ENCODE results near the gene AGBL3. TPM values are rescaled to one million over a fixed set of nuclear protein-coding genes. Genes with fewer than 3 reads are reported as not detected.

The AGBL3 gene
- total RNA-seq = 1 to 10 TPM; 2.2 to 2.8 TPM

GRCh38 chr7:134986363-134987251 is at the start of gene AGBL3:
Gene AGBL3 (plus strand): TSS chr7:134986508. CDS start chr7:134987934, 1,426 bp downstream.
- DNase-seq (ENCODE audit: low spot score) = peak; percentile 95
- H3K4me1 Mint-ChIP-seq (ENCODE audit: low read depth in 2 of 2) = peaks cover 10 to 23% of the 10 kb centered on the region in 2 donors
- H3K9me3 Mint-ChIP-seq = no peaks in the 10 kb centered on the region
- peak within 1 kb of the TSS; percentile 93 to 97 for H3K27ac Mint-ChIP-seq
- ATAC-seq = peak; percentile 97
- no peaks in the 10 kb centered on the region for H3K27me3 Mint-ChIP-seq
- H3K4me3 Mint-ChIP-seq = peak within 1 kb of the TSS; percentile 95
- H3K36me3 Mint-ChIP-seq = peaks cover 8% of the 10 kb centered on the region

DNA sequence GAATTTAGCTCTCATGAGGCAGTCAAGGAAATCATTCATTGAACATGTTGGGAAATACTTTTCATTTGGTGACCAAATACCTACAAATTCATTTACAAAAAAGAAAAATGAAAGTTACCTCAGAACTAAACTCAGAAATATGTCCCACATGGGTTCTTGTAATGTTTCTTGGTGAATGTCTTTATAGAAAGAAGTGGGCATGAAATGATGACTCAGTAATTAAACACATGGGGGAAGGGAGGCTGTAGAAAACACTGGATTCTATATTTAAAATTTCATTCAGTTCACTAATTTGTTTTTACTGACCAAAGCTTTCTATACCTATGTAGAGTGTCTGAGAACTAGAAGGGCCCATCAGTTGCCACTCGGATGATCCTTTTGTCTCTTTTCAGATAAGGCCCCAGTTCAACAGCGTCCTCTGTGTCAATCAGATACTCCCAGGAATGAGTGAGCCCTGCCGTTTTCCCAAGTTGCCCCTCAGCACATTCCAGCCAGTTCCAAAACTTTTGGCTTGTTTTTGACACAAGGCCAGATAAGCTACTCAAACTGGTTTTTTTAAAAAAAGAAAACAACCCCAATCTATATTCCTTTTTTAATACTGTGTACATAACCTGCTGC is 49.3 kb upstream of the AGBL3 start:
- no peak overlapping the region for H3K27ac Mint-ChIP-seq
- H3K9me3 Mint-ChIP-seq = no peaks in the 10 kb centered on the region
- peaks cover 17 to 28% of the 10 kb centered on the region in 2 donors for H3K27me3 Mint-ChIP-seq
- peaks cover 7 to 11% of the 10 kb centered on the region in 2 donors for H3K4me1 Mint-ChIP-seq (ENCODE audit: low read depth in 2 of 2)
- no peak for ATAC-seq
- DNase-seq (ENCODE audit: low spot score) = no peak
- no peak overlapping the region for H3K4me3 Mint-ChIP-seq
- H3K36me3 Mint-ChIP-seq = no peaks in the 10 kb centered on the region

DNA sequence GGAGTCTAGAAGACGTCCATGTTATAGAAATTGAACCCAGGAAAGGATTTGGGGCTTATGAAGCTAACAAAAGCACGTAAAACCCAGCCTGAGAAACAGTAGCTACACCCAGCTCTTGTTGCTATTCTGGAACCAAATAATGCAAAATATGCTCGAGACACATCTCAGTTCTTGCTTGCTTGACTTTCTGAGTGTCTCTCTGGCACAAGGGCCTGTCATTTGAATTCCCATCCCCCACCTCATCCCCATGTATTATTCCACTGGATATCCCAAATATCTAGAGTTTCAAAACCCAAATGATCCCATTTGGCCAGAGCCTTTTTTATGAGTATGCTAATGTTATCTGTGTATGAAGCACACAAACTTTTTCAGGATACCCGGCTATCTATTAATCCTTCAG is 48.2 kb upstream of the AGBL3 start:
- Mint-ChIP-seq H3K27ac (no peak overlapping the region), H3K27me3 (peaks cover 18% of the 10 kb centered on the region in 2 donors), H3K9me3 (no peaks in the 10 kb centered on the region), H3K4me1 (ENCODE audit: low read depth in 2 of 2) (peaks cover 2 to 7% of the 10 kb centered on the region in 2 donors), H3K4me3 (no peak overlapping the region), H3K36me3 (no peaks in the 10 kb centered on the region)
- no peak for ATAC-seq
- DNase-seq (ENCODE audit: low spot score) = no peak

DNA sequence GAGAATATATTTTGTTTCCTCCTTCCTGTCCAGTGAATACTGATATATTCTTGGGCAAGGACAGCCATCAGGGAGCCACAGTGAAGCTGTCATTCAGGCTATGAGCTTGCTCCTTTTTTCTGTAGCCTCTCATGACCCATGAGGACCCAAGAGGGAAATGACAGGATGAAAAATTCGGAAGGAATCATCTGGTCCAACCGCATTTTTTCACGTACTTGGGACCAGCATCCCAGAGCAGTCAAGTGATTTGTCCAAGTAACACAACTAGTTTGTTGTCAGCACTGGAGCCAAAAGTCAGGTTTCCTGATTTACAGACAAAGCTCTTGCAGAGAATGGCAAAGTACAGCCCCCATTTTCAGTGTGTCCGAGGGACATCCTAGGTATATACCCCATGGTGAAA is 47.2 kb upstream of the AGBL3 start:
- Mint-ChIP-seq H3K4me1 (ENCODE audit: low read depth in 2 of 2) (no peaks in the 10 kb centered on the region), H3K27ac (no peak overlapping the region), H3K27me3 (peaks cover 11 to 13% of the 10 kb centered on the region in 2 donors), H3K4me3 (no peak overlapping the region), H3K36me3 (no peaks in the 10 kb centered on the region), H3K9me3 (no peaks in the 10 kb centered on the region)
- ATAC-seq (no peak), DNase-seq (ENCODE audit: low spot score) (no peak)

GRCh38 chr7:134940729-134941128 is 45.6 kb upstream of the AGBL3 start:
- H3K36me3 Mint-ChIP-seq = no peaks in the 10 kb centered on the region
- ATAC-seq (no peak), DNase-seq (ENCODE audit: low spot score) (no peak)
- H3K4me3 Mint-ChIP-seq = no peak overlapping the region
- H3K4me1 Mint-ChIP-seq (ENCODE audit: low read depth in 2 of 2) = no peaks in the 10 kb centered on the region
- peaks cover 11 to 19% of the 10 kb centered on the region in 2 donors for H3K27me3 Mint-ChIP-seq
- H3K27ac Mint-ChIP-seq = no peak overlapping the region
- H3K9me3 Mint-ChIP-seq = no peaks in the 10 kb centered on the region

DNA sequence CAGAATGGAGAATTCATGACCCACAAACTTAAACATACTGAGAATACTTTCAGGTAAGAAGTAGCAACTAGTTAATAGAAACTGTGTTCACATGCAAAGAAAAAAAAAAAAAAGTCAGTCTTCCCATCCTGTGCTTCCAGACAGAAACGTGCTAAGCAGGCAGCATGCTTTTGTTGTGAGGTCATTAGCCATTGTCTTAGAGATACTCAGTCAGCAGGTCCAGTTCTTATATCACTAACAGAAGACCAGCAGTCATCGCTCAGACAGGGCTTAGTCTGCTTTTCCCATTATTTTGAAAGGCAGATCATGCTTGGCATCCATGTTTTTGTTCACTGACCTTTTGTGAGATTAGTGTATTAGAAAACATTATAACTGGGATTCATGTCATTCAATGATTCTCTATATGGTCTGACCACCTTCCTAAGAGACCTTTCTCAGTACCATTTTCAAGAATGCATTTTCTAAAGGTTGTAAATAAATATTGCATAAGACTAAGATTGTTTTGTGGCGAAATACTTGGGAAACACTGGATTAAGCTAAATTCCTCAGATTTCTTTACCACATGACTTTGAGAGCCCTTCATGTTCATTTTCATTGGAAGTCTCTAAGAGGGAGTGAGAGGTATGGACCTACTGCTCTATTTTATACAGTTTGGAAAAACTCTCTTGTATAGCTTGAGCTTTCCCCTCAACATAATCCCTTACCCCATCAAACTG is 45.0 kb upstream of the AGBL3 start:
- DNase-seq (ENCODE audit: low spot score) (no peak), ATAC-seq (no peak)
- Mint-ChIP-seq H3K9me3 (no peaks in the 10 kb centered on the region), H3K27me3 (peaks cover 11 to 21% of the 10 kb centered on the region in 2 donors), H3K27ac (no peak overlapping the region), H3K36me3 (no peaks in the 10 kb centered on the region), H3K4me1 (ENCODE audit: low read depth in 2 of 2) (no peaks in the 10 kb centered on the region), H3K4me3 (no peak overlapping the region)

DNA sequence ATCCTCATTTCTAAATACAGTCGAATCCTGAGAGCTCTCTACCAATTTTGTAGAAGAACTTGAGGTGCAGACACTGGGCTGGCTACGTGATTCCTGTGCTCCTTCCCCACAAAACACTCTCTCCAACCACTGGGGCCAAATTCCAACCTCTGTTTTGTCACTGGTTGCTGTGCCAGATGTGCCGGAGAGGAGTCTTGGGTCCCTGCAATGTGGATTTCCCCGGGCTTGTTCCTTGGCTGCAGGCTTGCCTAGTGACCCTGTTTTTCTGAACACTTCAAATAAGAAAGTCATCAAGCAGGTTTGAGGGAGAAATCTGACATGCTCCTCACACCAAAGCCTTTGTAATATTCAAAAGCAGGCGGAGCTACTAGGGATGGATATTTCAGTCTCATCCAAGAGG is 44.4 kb upstream of the AGBL3 start:
- DNase-seq (ENCODE audit: low spot score) (no peak), ATAC-seq (no peak)
- Mint-ChIP-seq H3K4me3 (no peak overlapping the region), H3K27ac (no peak overlapping the region), H3K36me3 (no peaks in the 10 kb centered on the region), H3K4me1 (ENCODE audit: low read depth in 2 of 2) (no peaks in the 10 kb centered on the region), H3K9me3 (no peaks in the 10 kb centered on the region), H3K27me3 (peaks cover 13 to 21% of the 10 kb centered on the region in 2 donors)

GRCh38 chr7:134942690-134943466 is 43.4 kb upstream of the AGBL3 start:
- no peak overlapping the region for H3K4me3 Mint-ChIP-seq
- H3K4me1 Mint-ChIP-seq (ENCODE audit: low read depth in 2 of 2) = no peaks in the 10 kb centered on the region
- no peak overlapping the region for H3K27ac Mint-ChIP-seq
- no peaks in the 10 kb centered on the region for H3K9me3 Mint-ChIP-seq
- no peak for ATAC-seq
- peaks cover 12 to 21% of the 10 kb centered on the region in 2 donors for H3K27me3 Mint-ChIP-seq
- no peak for DNase-seq (ENCODE audit: low spot score)
- H3K36me3 Mint-ChIP-seq = no peaks in the 10 kb centered on the region

- no peak for ATAC-seq
- Mint-ChIP-seq H3K27me3 (peaks cover 11 to 21% of the 10 kb centered on the region in 2 donors), H3K4me3 (no peak overlapping the region), H3K27ac (no peak overlapping the region), H3K9me3 (no peaks in the 10 kb centered on the region), H3K36me3 (no peaks in the 10 kb centered on the region), H3K4me1 (ENCODE audit: low read depth in 2 of 2) (no peaks in the 10 kb centered on the region)
- DNase-seq (ENCODE audit: low spot score) = no peak
These were observed 42.4 kb upstream of the AGBL3 start for GRCh38 chr7:134943785-134944400.

- Mint-ChIP-seq H3K4me3 (no peak overlapping the region), H3K4me1 (ENCODE audit: low read depth in 2 of 2) (no peaks in the 10 kb centered on the region)
These were observed 40.6 kb upstream of the AGBL3 start for GRCh38 chr7:134945691-134946090.

GRCh38 chr7:134946260-134946659 is 40.0 kb upstream of the AGBL3 start:
- Mint-ChIP-seq H3K27me3 (peaks cover 9% of the 10 kb centered on the region in 2 donors), H3K27ac (no peak overlapping the region), H3K9me3 (no peaks in the 10 kb centered on the region), H3K36me3 (no peaks in the 10 kb centered on the region), H3K4me3 (no peak overlapping the region), H3K4me1 (ENCODE audit: low read depth in 2 of 2) (no peaks in the 10 kb centered on the region)
- ATAC-seq = no peak
- no peak for DNase-seq (ENCODE audit: low spot score)

More at GRCh38 chr7:134945691-134946090, 40.6 kb upstream of the AGBL3 start:
- ATAC-seq = no peak
- no peak for DNase-seq (ENCODE audit: low spot score)
- Mint-ChIP-seq H3K27ac (no peak overlapping the region), H3K27me3 (peaks cover 9 to 14% of the 10 kb centered on the region in 2 donors), H3K9me3 (no peaks in the 10 kb centered on the region), H3K36me3 (no peaks in the 10 kb centered on the region)

DNA sequence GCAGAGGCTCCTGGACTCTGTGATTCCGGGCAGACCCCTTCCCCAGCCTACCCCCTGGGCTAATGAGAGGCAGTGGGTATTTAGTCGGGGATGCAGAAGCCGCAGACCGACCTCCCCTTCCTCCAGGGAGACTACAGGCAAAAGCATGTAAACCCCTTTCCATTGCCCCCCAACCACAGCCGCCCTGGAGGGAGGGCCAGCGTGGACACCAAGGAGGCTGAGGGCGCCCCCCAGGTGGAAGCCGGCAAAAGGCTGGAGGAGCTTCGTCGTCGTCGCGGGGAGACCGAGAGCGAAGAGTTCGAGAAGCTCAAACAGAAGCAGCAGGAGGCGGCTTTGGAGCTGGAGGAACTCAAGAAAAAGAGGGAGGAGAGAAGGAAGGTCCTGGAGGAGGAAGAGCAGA is 39.0 kb upstream of the AGBL3 start:
- H3K4me3 Mint-ChIP-seq = no peak overlapping the region
- no peaks in the 10 kb centered on the region for H3K9me3 Mint-ChIP-seq
- no peaks in the 10 kb centered on the region for H3K4me1 Mint-ChIP-seq (ENCODE audit: low read depth in 2 of 2)
- H3K27me3 Mint-ChIP-seq = peaks cover 6 to 8% of the 10 kb centered on the region in 2 donors
- H3K36me3 Mint-ChIP-seq = no peaks in the 10 kb centered on the region
- DNase-seq (ENCODE audit: low spot score) (no peak), ATAC-seq (no peak)
- H3K27ac Mint-ChIP-seq = no peak overlapping the region

DNA sequence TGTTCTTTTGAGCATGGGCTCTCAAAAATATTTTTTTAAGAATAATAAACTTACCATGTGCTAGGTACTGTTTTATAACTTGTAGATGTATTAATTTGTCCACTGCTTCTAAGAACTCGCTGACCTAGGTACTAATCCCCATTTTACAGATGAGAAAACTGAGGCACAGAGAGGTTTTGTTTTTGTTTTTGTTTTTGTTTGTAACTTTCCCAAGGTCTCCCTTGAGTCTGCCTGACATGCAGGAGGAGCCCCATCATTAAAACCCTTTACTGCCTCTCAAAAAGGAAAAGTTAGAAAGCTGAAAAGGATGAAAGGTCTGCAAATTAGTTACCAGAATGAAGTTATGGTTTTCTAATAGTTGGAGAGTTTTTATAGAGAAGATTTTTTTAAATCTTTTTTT is 38.5 kb upstream of the AGBL3 start:
- ATAC-seq = no peak
- no peaks in the 10 kb centered on the region for H3K36me3 Mint-ChIP-seq

More for the DNA sequence above, 38.5 kb upstream of the AGBL3 start:
- H3K4me3 Mint-ChIP-seq = no peak overlapping the region
- H3K27ac Mint-ChIP-seq = no peak overlapping the region
- H3K27me3 Mint-ChIP-seq = peaks cover 5 to 8% of the 10 kb centered on the region in 2 donors
- no peak for DNase-seq (ENCODE audit: low spot score)
- no peaks in the 10 kb centered on the region for H3K4me1 Mint-ChIP-seq (ENCODE audit: low read depth in 2 of 2)
- H3K9me3 Mint-ChIP-seq = no peaks in the 10 kb centered on the region

Measured in natural killer cell treated with Interleukin-12 subunit alpha and Interleukin-12 subunit beta and Interleukin-15 and Interleukin-18, amount 100 ng/mL, for 72 hours (primary cell).